Neutrophil (primary cell): ENCODE results near the gene CLEC9A.
A peak's percentile ranks its signal among the peaks of the same experiment; 100 is the strongest.

Experiments
- H3K27ac ChIP-seq: fragments of 200-600 bp; sonication (generic); 2 replicates; pipeline ENCODE4 v1.5.1; 2016; ENCODE audit warnings: mild to moderate bottlenecking, moderate library complexity
- H3K27me3 ChIP-seq: fragments of 200-600 bp; sonication (generic); 2 replicates; pipeline ENCODE4 v1.6.0; 2016; ENCODE audit warnings: mild to moderate bottlenecking
- H3K36me3 ChIP-seq: fragments of 200-600 bp; sonication (generic); 2 replicates; pipeline ENCODE4 v1.5.1; 2017
- H3K4me1 ChIP-seq, 2 experiments: fragments of 200-600 bp in 1 of 2; sonication (generic) in 1 of 2; 1 replicate in 1 of 2; 2 replicates in 1 of 2; pipeline versions ENCODE4 v1.5.1 to v1.6.1; 2013 to 2016; ENCODE audit warnings: low read depth in 1 of 2, low read length in 1 of 2, mild to moderate bottlenecking in 1 of 2, moderate library complexity in 1 of 2; ENCODE audit not compliant: control insufficient read depth in 1 of 2, insufficient read depth in 1 of 2
- H3K4me3 ChIP-seq, 2 experiments: fragments of 200-600 bp in 1 of 2; sonication (generic) in 1 of 2; 1 replicate in 1 of 2; 2 replicates in 1 of 2; pipeline ENCODE4 v1.5.1; 2013 to 2016; ENCODE audit warnings: low read depth in 1 of 2, low read length in 1 of 2, mild to moderate bottlenecking in 1 of 2, moderate library complexity in 1 of 2
- H3K9me3 ChIP-seq: fragments of 200-600 bp; sonication (generic); 2 replicates; pipeline ENCODE4 v1.5.1; 2016
- TF ChIP-seq, protein P1 (sequence below): fragments of 200-600 bp; sonication (generic); IDR thresholded peaks from 2 replicates; pipeline ENCODE4 v1.5.1; 2016; ENCODE audit warnings: antibody characterized with exemption

CLEC9A gene

DNA sequence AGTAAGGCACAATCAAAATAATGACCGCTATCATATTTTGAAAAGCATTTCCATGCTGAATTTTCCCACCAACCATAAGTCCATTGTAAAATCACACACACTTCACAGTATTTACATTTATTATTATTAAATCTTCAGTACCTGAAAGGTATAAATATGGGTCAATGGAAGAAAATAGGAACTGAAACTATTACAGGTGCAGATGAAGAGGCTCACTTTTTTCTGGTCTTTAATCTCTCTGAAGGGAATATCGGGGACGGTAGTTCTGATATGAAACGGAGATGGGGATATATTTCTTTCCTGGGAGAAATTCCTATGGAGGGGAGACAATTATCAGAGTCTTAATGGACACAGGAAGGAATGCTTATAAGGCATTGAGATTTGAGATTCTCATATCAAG is 39.9 kb downstream of the CLEC9A start:
- Histone ChIP-seq H3K27me3 (no peaks in the 10 kb centered on the region), H3K36me3 (no peaks in the 10 kb centered on the region), H3K27ac (peak overlapping the region; percentile 94), H3K4me1 (peaks cover 57 to 60% of the 10 kb centered on the region in 2 experiments), H3K4me3 (peak overlapping the region in 1 of 2 experiments; percentile 21), H3K9me3 (no peaks in the 10 kb centered on the region)
- TF ChIP-seq, protein P1, sequence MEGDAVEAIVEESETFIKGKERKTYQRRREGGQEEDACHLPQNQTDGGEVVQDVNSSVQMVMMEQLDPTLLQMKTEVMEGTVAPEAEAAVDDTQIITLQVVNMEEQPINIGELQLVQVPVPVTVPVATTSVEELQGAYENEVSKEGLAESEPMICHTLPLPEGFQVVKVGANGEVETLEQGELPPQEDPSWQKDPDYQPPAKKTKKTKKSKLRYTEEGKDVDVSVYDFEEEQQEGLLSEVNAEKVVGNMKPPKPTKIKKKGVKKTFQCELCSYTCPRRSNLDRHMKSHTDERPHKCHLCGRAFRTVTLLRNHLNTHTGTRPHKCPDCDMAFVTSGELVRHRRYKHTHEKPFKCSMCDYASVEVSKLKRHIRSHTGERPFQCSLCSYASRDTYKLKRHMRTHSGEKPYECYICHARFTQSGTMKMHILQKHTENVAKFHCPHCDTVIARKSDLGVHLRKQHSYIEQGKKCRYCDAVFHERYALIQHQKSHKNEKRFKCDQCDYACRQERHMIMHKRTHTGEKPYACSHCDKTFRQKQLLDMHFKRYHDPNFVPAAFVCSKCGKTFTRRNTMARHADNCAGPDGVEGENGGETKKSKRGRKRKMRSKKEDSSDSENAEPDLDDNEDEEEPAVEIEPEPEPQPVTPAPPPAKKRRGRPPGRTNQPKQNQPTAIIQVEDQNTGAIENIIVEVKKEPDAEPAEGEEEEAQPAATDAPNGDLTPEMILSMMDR: no peak

- H3K27ac ChIP-seq: peak overlapping the region; percentile 94
- TF ChIP-seq, protein P1: no peak
- H3K27me3 ChIP-seq: no peaks in the 10 kb centered on the region
- no peaks in the 10 kb centered on the region for H3K9me3 ChIP-seq
- H3K4me1 ChIP-seq: peaks cover 39 to 42% of the 10 kb centered on the region in 2 experiments
- no peaks in the 10 kb centered on the region for H3K36me3 ChIP-seq
- H3K4me3 ChIP-seq: no peak overlapping the region
These were observed 41.6 kb downstream of the CLEC9A start for GRCh38 chr12:10072131-10072530.

GRCh38 chr12:10073261-10073660 is 42.8 kb downstream of the CLEC9A start:
- Histone ChIP-seq H3K9me3 (no peaks in the 10 kb centered on the region), H3K27me3 (no peaks in the 10 kb centered on the region), H3K27ac (peak overlapping the region; percentile 94), H3K4me1 (peaks cover 28 to 31% of the 10 kb centered on the region in 2 experiments), H3K4me3 (no peak overlapping the region), H3K36me3 (no peaks in the 10 kb centered on the region)
- TF ChIP-seq, protein P1: no peak

GRCh38 chr12:10075451-10075850 is 45.0 kb downstream of the CLEC9A start:
- Histone ChIP-seq H3K4me1 (peaks cover 17 to 21% of the 10 kb centered on the region in 2 experiments), H3K27me3 (no peaks in the 10 kb centered on the region), H3K36me3 (no peaks in the 10 kb centered on the region), H3K27ac (no peak overlapping the region), H3K9me3 (no peaks in the 10 kb centered on the region), H3K4me3 (no peak overlapping the region)
- TF ChIP-seq, protein P1: no peak

GRCh38 chr12:10082117-10082874 is 51.8 kb downstream of the CLEC9A start:
- no peaks in the 10 kb centered on the region for H3K36me3 ChIP-seq
- H3K9me3 ChIP-seq: no peaks in the 10 kb centered on the region
- H3K27ac ChIP-seq: peak overlapping the region; percentile 42
- H3K27me3 ChIP-seq: no peaks in the 10 kb centered on the region
- no peak overlapping the region for H3K4me3 ChIP-seq
- TF ChIP-seq, protein P1: no peak
- peaks cover 29 to 35% of the 10 kb centered on the region in 2 experiments for H3K4me1 ChIP-seq
